Stimulated activated CD8-positive, alpha-beta memory T cell treated with anti-CD3 and anti-CD28 coated beads, Interleukin-15, amount 100 ng/mL, for 1 hour (primary cell): Measurements from ENCODE around the gene USP36.
"Not testable (repeated sequence)": the region's sequence is repeated elsewhere in the genome, so short reads cannot be mapped to it uniquely, and the experiment has no call there.

Experiments
- DNase-seq: peaks from one replicate; pipeline ENCODE4 v3.0.0-alpha.2; 2020; ENCODE audit warnings: low read depth

The USP36 gene

GRCh38 chr17:78766743-78767294 is 73.8 kb downstream of the USP36 start:
- no peak for DNase-seq

GRCh38 chr17:78766225-78766624 is 74.4 kb downstream of the USP36 start:
- no peak for DNase-seq

DNA sequence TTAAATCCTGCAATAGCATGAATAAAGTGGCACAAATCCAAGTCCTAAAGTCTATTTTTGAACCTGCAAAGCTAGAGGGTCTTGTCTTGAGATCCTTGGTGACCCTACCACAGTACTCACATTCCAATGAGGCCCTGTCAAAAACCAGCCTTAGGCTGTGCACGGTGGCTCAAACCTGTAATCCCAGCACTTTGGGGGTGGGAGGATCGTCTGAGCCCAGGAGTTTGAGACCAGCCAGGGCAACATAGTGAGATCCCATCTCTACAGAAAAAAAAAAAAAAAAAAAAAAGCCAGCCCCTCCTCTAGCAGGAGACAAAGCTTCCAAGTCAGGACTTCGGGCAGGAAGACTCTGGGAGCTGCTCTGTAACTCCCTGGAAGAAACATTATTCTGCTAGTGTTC is 74.8 kb downstream of the USP36 start:
- no peak for DNase-seq

DNA sequence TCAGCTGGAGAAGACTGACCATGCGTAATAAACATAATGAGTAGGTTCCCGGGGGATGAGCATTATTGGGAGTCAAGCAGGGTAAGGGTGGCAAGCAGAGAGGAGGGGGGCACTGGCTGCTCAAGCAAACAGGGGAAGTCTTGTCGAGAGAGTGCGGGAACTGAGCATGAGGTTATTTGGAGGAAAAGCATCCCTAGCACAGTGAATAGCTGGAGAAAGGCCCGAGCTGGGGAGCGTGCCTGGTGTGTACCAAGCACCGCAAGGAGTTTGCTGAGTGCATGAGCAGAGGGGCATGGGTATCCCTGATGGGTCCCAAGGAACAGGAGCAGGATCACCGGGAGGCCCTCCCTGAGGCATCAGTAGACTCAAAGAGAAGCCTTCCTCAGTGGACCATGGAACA is 75.7 kb downstream of the USP36 start:
- DNase-seq = no peak

GRCh38 chr17:78763561-78763960 is 77.1 kb downstream of the USP36 start:
- DNase-seq = no peak

- DNase-seq = no peak
Measured at GRCh38 chr17:78761789-78762406, 78.7 kb downstream of the USP36 start.

GRCh38 chr17:78759969-78760352 is 80.7 kb downstream of the USP36 start:
- DNase-seq = no peak

DNA sequence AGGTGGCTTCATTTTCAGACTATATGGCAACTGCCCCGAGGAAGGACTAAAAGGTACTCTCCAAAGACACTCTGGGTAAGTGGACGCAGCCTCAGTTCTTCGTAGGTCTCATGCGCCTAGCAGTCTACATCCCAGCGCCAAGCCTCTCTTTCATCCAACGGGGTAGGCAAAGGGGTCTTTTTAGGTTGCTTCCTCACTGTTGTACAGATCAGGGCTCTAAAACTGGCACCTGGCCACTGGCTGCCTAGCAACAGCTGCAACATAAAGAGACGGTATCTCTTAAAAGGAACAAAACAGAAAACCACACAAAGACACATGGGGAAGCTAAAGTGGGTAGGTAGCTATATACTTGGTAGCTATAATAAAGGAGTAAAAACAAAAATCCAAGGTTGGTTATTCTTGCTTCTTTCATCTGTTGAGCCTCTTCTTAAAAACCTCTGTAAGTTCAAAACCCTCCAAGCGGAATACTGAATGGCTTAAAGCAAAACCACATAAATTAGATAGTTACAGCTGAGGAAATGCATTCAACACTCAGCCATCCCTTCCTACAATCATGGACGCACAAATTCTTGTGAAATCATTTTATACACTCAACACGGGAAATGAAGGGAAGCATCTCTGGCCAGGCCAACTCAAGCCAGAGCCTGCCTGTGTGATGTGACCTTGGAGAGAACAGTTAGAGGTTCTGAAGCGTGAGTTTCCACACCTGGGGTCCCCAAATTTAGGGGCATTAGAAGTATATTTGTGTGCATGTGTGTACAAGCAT is 81.2 kb downstream of the USP36 start:
- peak; percentile 69 for DNase-seq

DNA sequence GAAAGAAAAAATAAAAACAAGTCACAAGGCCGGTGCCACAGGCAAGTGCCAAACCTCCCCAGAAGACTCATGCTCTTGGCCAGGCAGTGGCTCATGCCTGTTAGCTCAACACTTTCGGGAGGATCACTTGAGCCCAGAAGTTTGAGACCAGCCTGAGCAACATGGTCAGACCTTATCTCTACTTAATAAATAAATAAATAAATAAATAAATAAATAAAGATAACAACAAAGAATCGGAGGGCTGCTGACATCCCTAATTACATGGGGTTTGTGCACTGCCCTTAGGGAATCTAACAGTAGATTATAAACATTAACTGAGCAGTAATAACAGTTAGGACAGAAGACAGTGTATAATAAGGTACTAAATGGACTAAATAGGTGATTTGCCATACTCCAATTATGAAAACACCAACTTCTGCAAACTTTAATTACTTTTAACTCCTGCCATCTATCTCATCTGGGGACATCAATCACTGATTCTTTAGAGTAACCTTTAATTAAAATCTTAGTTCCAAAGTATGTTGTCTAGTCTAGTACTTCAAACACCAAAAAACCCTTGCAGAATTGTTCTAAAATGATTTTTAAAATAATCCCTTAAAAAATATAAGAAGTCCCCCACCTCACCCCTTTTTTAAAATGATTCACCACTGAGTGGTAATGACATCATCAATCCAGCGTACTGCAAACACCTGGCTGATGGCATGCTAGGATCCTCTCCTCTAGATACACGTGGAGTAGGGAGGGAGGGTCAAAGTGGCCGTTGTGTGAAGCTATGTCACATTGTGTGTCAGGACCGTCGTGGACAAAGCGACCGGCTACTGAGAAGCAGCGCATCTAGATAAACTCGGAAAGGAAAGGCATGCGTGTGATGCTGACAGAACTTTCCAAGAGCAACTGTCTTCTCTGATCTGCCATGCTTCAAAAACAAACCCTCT is 87.0 kb downstream of the USP36 start:
- no peak for DNase-seq

- no peak for DNase-seq
Measured at GRCh38 chr17:78751447-78752161, 89.0 kb downstream of the USP36 start.

DNA sequence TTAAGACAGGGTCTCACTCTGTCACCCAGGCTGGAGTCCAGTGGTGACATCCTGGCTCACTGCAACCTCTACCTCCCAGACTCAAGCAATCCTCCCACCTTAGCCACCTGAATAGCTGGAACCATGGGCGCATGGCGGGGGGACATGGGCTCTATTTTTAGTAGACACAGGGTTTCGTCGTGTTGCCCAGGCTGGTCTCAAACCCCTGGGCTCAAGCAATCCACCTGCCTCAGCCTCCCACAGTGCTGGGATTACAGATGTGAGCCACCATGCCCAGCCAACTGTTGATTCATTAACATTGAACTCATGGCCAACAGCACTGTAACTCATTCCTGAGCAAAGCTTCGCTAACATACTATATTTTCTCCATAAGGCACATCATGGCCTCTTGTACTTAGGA is 89.6 kb downstream of the USP36 start:
- DNase-seq = not testable (repeated sequence)

DNA sequence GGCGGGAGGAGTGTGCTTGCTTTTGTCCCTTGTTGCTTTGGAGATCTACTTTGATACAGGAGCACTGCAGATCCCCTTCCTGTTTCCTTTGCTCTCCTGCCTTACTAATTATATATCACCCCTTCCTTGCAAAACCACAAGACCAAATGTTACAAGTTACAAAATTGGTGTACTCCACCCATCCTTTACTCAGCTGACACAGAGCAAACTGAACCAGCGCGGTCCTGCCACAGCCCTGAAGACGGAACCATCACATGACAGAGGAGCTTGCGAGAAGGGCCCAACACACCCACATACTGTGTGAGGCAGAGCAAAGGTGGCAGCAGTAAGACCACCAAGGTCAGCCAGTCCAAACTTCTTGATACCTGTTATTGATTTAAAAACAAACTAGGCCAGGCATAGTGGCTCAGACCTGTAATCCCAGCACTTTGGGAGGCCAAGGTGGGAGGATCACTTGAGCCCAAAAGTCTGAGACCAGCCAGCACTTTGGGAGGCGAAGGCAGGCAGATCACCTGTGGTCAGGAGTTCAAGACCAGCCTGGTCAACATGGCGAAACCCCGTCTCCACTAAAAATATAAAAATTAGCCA is 91.8 kb downstream of the USP36 start:
- DNase-seq = peak; percentile 58

DNA sequence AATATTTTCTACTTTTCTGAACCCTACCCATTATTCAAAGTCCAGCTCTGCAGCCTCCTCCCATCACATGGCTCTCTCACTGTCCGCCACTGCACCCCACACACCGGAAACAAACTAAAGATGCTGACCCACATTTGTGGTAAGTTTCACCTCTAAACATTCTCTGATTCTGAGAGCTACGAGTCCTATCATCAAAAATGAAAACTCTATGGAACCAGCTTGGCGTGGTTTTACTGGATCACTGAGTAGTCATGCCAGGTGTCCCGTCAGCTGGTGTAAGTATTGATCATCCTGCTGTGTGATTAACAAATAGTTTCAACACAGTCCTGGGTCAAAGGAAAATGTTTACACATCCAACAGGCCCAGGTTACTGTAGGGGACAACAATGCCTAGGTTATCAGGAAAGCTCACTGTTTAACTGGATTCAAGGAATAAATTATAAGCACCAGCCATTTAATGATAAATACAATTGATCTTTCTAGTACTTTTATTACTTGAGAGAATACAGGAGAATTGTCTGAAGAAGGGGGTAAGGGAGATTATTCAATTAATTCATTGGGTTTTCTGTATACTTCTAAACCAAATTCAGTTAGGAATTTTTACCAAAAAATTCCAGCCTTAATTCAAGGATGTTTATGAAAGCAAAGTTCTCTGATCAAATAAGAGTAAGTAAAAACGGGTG is 92.4 kb downstream of the USP36 start:
- no peak for DNase-seq

GRCh38 chr17:78747488-78747887 is 93.1 kb downstream of the USP36 start:
- DNase-seq = no peak

- DNase-seq = no peak
Measured at GRCh38 chr17:78746949-78747269, 93.7 kb downstream of the USP36 start.

DNA sequence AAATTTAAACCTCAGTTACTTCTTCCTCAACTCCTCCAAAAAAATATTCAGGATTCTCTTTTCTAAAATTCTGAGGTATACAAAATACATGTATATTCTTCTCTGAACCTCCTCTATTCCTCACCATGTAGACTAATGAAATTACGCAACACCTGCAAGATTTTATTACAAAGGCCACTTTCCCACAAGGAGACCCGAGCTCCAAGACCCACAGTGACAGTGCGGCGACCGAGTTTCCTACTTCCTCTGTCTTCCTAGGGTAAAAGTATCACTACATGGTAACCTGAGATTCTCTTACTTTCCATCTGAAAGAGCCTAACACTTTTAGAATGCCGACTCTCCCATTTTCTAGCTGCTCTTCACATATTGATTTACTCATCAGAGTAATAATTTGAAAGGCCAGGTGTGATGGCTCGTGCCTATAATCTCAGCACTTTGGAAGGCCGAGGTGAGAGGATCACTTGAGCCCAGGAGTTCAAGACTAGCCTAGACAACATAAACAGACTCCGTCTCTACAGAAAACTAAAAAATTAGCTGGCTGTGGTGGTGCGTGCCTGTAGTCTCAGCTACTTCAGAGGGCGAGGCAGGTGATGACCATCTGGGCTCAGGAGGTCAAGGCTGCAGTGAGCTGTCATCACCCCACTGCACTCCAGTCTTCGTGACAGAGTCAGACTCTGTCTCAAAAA is 94.2 kb downstream of the USP36 start:
- DNase-seq = no peak
